HepG2 (cell line): ENCODE measurements around the gene FAM24A. TPM values are rescaled to one million over a fixed set of nuclear protein-coding genes. Genes with fewer than 3 reads are reported as not detected.

Experiments
- DNMT1 ChIP-seq: sonication (generic); formaldehyde crosslinking; IDR thresholded peaks from 2 replicates; pipeline ENCODE4 v1.5.1; 2020; ENCODE audit warnings: mild to moderate bottlenecking, missing genetic modification reagents
- DR1 ChIP-seq: sonication (generic); formaldehyde crosslinking; IDR thresholded peaks from 2 replicates; pipeline ENCODE4 v1.8.0; 2021; ENCODE audit warnings: mild to moderate bottlenecking, missing genetic modification reagents, inconsistent platforms
- FOSL1 ChIP-seq: sonication (generic); formaldehyde crosslinking; IDR thresholded peaks from 2 replicates; pipeline ENCODE4 v1.9.0; 2021; ENCODE audit warnings: missing genetic modification reagents, borderline replicate concordance
- MEF2D ChIP-seq: sonication (generic); formaldehyde crosslinking; IDR thresholded peaks from 2 replicates; pipeline ENCODE4 v1.5.1; 2020; ENCODE audit warnings: mild to moderate bottlenecking, missing genetic modification reagents
- RARA ChIP-seq: IDR thresholded peaks from 2 replicates; pipeline ENCODE4 v1.6.1; 2016; ENCODE audit warnings: missing genetic modification reagents, missing compliant biosample characterization
- RELA ChIP-seq: sonication (generic); formaldehyde crosslinking; IDR thresholded peaks from 2 replicates; pipeline ENCODE4 v1.4.0; 2020; ENCODE audit warnings: missing genetic modification reagents
- RFXANK ChIP-seq: IDR thresholded peaks from 2 replicates; pipeline ENCODE4 v1.6.1; 2016
- SNAI1 ChIP-seq: sonication (generic); formaldehyde crosslinking; IDR thresholded peaks from 2 replicates; pipeline ENCODE4 v1.5.0; 2020; ENCODE audit warnings: mild to moderate bottlenecking, missing genetic modification reagents, borderline replicate concordance
- ZBTB38 ChIP-seq: sonication (generic); formaldehyde crosslinking; IDR thresholded peaks from 2 replicates; pipeline ENCODE4 v1.5.1; 2020; ENCODE audit warnings: mild to moderate bottlenecking, missing genetic modification reagents
- ZNF350 ChIP-seq: sonication (generic); formaldehyde crosslinking; IDR thresholded peaks from 2 replicates; pipeline ENCODE4 v1.4.0; 2020; ENCODE audit warnings: mild to moderate bottlenecking, low read depth, missing genetic modification reagents, borderline replicate concordance
- ZNF510 ChIP-seq: sonication (generic); formaldehyde crosslinking; IDR thresholded peaks from 2 replicates; pipeline ENCODE4 v1.4.0; 2020; ENCODE audit warnings: low read depth, mild to moderate bottlenecking, missing genetic modification reagents
- ZZZ3 ChIP-seq: sonication (generic); formaldehyde crosslinking; IDR thresholded peaks from 2 replicates; pipeline ENCODE4 v1.4.0; 2020; ENCODE audit warnings: missing genetic modification reagents, mild to moderate bottlenecking, borderline replicate concordance
- polyA plus RNA-seq, 8 experiments: library from polyadenylated mRNA; depleted of rRNA in 3 of 8; stranded (reverse) in 7 of 8; unstranded in 1 of 8; fragments of >200 nt; fragmentation: Illumina TruSeq in 4 of 8; extraction: Trizol in 4 of 8; gene quantifications; 2 replicates each; pipeline versions ENCODE4 v1.2.1 to v1.2.3, GENCODE V29; 2011 to 2016; ENCODE audit warnings: low read depth in 4 of 8, missing spikeins in 1 of 8, mixed read lengths in 1 of 8; ENCODE audit not compliant: insufficient read depth in 1 of 8
- total RNA-seq, 5 experiments: library from RNA; depleted of rRNA; stranded (reverse); fragments of >200 nt; fragmentation: Illumina TruSeq; extraction: Trizol; gene quantifications; 2 replicates each; pipeline ENCODE4 v1.2.3, GENCODE V29; 2016; ENCODE audit warnings: low read depth in 1 of 5
- TF ChIP-seq, protein P1 (sequence below): sonication (generic); formaldehyde crosslinking; conservative IDR thresholded peaks from 2 replicates; pipeline ENCODE4 v1.4.0; 2020; ENCODE audit warnings: mild to moderate bottlenecking, missing genetic modification reagents, moderate library complexity
- TF ChIP-seq, protein P2 (sequence below): sonication (generic); formaldehyde crosslinking; conservative IDR thresholded peaks from 2 replicates; pipeline ENCODE4 v1.8.0; 2022; ENCODE audit warnings: missing genetic modification reagents
- TF ChIP-seq, protein P3 (sequence below): sonication (generic); formaldehyde crosslinking; IDR thresholded peaks from 2 replicates; pipeline ENCODE4 v1.9.0; 2021; ENCODE audit warnings: missing genetic modification reagents, mild to moderate bottlenecking, borderline replicate concordance

FAM24A gene
- total and polyA plus RNA-seq, 2 of the 13 experiments (the other 11 are each of a cell fraction or from before 2014, with no cell fraction given): not detected

GRCh38 chr10:122877264-122877663, 33.1 kb upstream of the FAM24A start (continued):
- TF ChIP-seq, protein P1, sequence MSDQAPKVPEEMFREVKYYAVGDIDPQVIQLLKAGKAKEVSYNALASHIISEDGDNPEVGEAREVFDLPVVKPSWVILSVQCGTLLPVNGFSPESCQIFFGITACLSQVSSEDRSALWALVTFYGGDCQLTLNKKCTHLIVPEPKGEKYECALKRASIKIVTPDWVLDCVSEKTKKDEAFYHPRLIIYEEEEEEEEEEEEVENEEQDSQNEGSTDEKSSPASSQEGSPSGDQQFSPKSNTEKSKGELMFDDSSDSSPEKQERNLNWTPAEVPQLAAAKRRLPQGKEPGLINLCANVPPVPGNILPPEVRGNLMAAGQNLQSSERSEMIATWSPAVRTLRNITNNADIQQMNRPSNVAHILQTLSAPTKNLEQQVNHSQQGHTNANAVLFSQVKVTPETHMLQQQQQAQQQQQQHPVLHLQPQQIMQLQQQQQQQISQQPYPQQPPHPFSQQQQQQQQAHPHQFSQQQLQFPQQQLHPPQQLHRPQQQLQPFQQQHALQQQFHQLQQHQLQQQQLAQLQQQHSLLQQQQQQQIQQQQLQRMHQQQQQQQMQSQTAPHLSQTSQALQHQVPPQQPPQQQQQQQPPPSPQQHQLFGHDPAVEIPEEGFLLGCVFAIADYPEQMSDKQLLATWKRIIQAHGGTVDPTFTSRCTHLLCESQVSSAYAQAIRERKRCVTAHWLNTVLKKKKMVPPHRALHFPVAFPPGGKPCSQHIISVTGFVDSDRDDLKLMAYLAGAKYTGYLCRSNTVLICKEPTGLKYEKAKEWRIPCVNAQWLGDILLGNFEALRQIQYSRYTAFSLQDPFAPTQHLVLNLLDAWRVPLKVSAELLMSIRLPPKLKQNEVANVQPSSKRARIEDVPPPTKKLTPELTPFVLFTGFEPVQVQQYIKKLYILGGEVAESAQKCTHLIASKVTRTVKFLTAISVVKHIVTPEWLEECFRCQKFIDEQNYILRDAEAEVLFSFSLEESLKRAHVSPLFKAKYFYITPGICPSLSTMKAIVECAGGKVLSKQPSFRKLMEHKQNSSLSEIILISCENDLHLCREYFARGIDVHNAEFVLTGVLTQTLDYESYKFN (CRISPR knock-in tag): no peak
- TF ChIP-seq DR1 (no peak), ZZZ3 (CRISPR knock-in tag) (no peak), ZBTB38 (no peak), RFXANK (CRISPR knock-in tag) (no peak), FOSL1 (CRISPR knock-in tag) (no peak), RARA (CRISPR knock-in tag) (no peak), MEF2D (CRISPR knock-in tag) (no peak), RELA (CRISPR knock-in tag) (no peak), ZNF350 (CRISPR knock-in tag) (no peak), SNAI1 (no peak), ZNF510 (CRISPR knock-in tag) (no peak), DNMT1 (CRISPR knock-in tag) (no peak)
- TF ChIP-seq, protein P2, sequence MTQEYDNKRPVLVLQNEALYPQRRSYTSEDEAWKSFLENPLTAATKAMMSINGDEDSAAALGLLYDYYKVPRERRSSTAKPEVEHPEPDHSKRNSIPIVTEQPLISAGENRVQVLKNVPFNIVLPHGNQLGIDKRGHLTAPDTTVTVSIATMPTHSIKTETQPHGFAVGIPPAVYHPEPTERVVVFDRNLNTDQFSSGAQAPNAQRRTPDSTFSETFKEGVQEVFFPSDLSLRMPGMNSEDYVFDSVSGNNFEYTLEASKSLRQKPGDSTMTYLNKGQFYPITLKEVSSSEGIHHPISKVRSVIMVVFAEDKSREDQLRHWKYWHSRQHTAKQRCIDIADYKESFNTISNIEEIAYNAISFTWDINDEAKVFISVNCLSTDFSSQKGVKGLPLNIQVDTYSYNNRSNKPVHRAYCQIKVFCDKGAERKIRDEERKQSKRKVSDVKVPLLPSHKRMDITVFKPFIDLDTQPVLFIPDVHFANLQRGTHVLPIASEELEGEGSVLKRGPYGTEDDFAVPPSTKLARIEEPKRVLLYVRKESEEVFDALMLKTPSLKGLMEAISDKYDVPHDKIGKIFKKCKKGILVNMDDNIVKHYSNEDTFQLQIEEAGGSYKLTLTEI (CRISPR knock-in tag): no peak
- TF ChIP-seq, protein P3, sequence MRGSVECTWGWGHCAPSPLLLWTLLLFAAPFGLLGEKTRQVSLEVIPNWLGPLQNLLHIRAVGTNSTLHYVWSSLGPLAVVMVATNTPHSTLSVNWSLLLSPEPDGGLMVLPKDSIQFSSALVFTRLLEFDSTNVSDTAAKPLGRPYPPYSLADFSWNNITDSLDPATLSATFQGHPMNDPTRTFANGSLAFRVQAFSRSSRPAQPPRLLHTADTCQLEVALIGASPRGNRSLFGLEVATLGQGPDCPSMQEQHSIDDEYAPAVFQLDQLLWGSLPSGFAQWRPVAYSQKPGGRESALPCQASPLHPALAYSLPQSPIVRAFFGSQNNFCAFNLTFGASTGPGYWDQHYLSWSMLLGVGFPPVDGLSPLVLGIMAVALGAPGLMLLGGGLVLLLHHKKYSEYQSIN (CRISPR knock-in tag): no peak
